Aortic smooth muscle cell (primary cell): ENCODE results near the gene TFRC. TPM values are rescaled to one million over a fixed set of nuclear protein-coding genes. Genes with fewer than 3 reads are reported as not detected.

ENCODE experiments used
- total RNA-seq: library from RNA; depleted of rRNA; stranded (reverse); fragments of >200 nt; gene quantifications from 2 replicates; pipeline ENCODE4 v1.2.3, GENCODE V29; 2014

The TFRC gene
- total RNA-seq = 85.3 and 162 TPM in 2 replicates

DNA sequence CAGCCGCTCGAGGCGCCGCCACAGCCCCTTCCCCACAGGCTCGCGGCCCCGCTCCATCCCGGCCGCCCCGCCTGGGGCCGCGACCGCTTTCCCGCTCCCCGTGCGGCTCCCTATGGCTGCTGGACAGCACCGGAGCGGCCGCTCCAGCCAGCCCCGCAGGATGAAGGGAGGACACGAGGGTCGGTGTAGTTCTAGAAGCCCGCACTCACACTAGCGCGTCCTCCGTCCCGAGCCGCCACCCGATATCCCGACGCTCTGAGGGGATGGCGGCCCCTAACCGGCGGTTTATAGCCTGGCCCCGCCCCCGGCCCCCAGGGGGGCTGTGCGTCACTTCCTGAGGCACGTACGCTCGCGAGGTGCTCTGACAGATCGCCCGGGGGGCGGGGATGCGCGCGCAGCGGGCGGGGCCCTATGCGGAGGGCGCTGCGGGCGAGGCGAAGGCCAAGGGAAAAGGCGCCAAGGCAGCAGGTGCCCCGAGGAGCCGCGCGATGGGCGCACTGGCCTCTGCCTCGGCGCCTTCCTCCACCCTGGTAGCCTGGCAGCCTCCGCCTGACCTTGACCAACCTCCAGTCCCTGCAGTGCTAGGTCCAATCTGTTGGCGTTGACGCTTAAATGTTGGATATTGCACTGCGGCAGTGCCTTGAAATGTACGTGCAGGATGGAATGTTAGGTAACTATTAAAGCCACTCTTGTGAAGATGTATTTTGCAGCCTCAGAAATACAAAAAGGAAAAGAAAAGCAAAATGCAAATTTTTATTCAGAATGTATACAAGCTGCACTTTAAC is at the start of gene TFRC:
TFRC (minus strand) TSS at position 257 of the 785 bp plus-strand sequence. CDS start 4,991 bp downstream, outside the sequence.

Other genes starting within 250 kb of the TFRC start
- gene TNK2, start 173.5 kb downstream of the TFRC start, total RNA-seq = 8.6 and 9.6 TPM in 2 replicates
- gene ZDHHC19, start 129.3 kb upstream of the TFRC start, total RNA-seq = not detected in 2 replicates
- gene SLC51A, start 134.4 kb upstream of the TFRC start, total RNA-seq = not detected in 2 replicates
- gene PCYT1A, start 205.6 kb upstream of the TFRC start, total RNA-seq = 87.4 and 97.9 TPM in 2 replicates
- 10.1 and 11.1 TPM in 2 replicates for gene DYNLT2B, start 236.2 kb upstream of the TFRC start, total RNA-seq